K562 (cell line): ENCODE data around the gene GPD2. TPM values are rescaled to one million over a fixed set of nuclear protein-coding genes. Genes with fewer than 3 reads are reported as not detected.
A peak's percentile ranks its signal among the peaks of the same experiment; 100 is the strongest.

ENCODE experiments used
- CCNT2 ChIP-seq: IDR thresholded peaks from 2 replicates; pipeline ENCODE4 v1.6.1; 2011; ENCODE audit warnings: borderline replicate concordance, low read depth, mild to moderate bottlenecking, moderate library complexity, mixed read lengths, low read length; ENCODE audit not compliant: insufficient read length; ENCODE audit errors: extremely low read depth
- CHD2 ChIP-seq: IDR thresholded peaks from 2 replicates; pipeline ENCODE4 v1.6.1; 2011; ENCODE audit warnings: low read depth, low read length
- GABPB1 ChIP-seq: sonication (generic); formaldehyde crosslinking; IDR thresholded peaks from 2 replicates; pipeline ENCODE4 v1.8.0; 2022; ENCODE audit warnings: mild to moderate bottlenecking, missing genetic modification reagents
- GATA2 ChIP-seq: sonication (generic); formaldehyde crosslinking; IDR thresholded peaks from 2 replicates; pipeline ENCODE4 v1.4.0; 2020; ENCODE audit warnings: mild to moderate bottlenecking, missing genetic modification reagents
- HNRNPL ChIP-seq: fragments of 200-400 bp; formaldehyde crosslinking; IDR thresholded peaks from 2 replicates; pipeline ENCODE4 v1.6.1; 2017; ENCODE audit warnings: low read depth, mild to moderate bottlenecking, low read length
- HNRNPUL1 ChIP-seq: fragments of 200-400 bp; formaldehyde crosslinking; IDR thresholded peaks from 2 replicates; pipeline ENCODE4 v1.6.1; 2017; ENCODE audit warnings: low read length
- MYNN ChIP-seq, 2 experiments: sonication (generic); formaldehyde crosslinking in 1 of 2; IDR thresholded peaks; 2 replicates each; pipeline versions ENCODE4 v1.5.0 to v1.6.1; 2016 to 2020; ENCODE audit warnings: antibody characterized with exemption in 1 of 2, missing genetic modification reagents in 1 of 2
- NCOA6 ChIP-seq: fragments of 450-650 bp; IDR thresholded peaks from 2 replicates; pipeline ENCODE4 v1.6.1; 2017; ENCODE audit warnings: mild to moderate bottlenecking
- NFXL1 ChIP-seq: fragments of 450-650 bp; formaldehyde crosslinking; IDR thresholded peaks from 2 replicates; pipeline ENCODE4 v1.4.0; 2021; ENCODE audit warnings: mild to moderate bottlenecking
- NR0B1 ChIP-seq: fragments of 450-650 bp; IDR thresholded peaks from one replicate; pipeline ENCODE4 v1.6.1; 2018; ENCODE audit warnings: mild to moderate bottlenecking, moderate library complexity; ENCODE audit not compliant: partially characterized antibody
- SAP30 ChIP-seq: fragments of 200-600 bp; sonication (generic); IDR thresholded peaks from 2 replicates; pipeline ENCODE4 v1.6.1; 2012; ENCODE audit warnings: borderline replicate concordance, low read depth, mild to moderate bottlenecking, moderate library complexity, low read length, control low read depth, inconsistent platforms; ENCODE audit not compliant: insufficient read depth, poor library complexity, severe bottlenecking
- SETDB1 ChIP-seq: IDR thresholded peaks from one replicate; pipeline ENCODE4 v1.6.1; 2012; ENCODE audit warnings: low read length, control low read depth, inconsistent platforms
- SMARCE1 ChIP-seq: fragments of 450-650 bp; IDR thresholded peaks from 2 replicates; pipeline ENCODE4 v1.7.1; 2016; ENCODE audit warnings: mild to moderate bottlenecking
- TCF7 ChIP-seq: sonication (generic); IDR thresholded peaks from 2 replicates; pipeline ENCODE4 v1.6.1; 2016; ENCODE audit warnings: antibody characterized with exemption, borderline replicate concordance
- TCF7L2 ChIP-seq: fragments of 150-350 bp; IDR thresholded peaks from 2 replicates; pipeline ENCODE4 v1.6.1; 2016; ENCODE audit warnings: low read depth, mild to moderate bottlenecking, low read length, moderate library complexity
- TSHZ1 ChIP-seq: fragments of 250-450 bp; sonication (Bioruptor Pico); IDR thresholded peaks from 2 replicates; pipeline ENCODE4 v1.4.0; 2020; ENCODE audit warnings: mild to moderate bottlenecking, moderate library complexity
- ZBTB17 ChIP-seq: fragments of 450-650 bp; formaldehyde crosslinking; IDR thresholded peaks from 2 replicates; pipeline ENCODE4 v1.4.0; 2020; ENCODE audit warnings: mild to moderate bottlenecking
- ZKSCAN3 ChIP-seq: fragments of 250-450 bp; sonication (Bioruptor Pico); IDR thresholded peaks from 2 replicates; pipeline ENCODE4 v1.4.0; 2020
- ZNF232 ChIP-seq: sonication (generic); formaldehyde crosslinking; IDR thresholded peaks from 2 replicates; pipeline ENCODE4 v1.8.0; 2022; ENCODE audit warnings: mild to moderate bottlenecking, missing genetic modification reagents
- polyA plus RNA-seq, 8 experiments: library from polyadenylated mRNA; depleted of rRNA in 4 of 8; stranded (reverse) in 5 of 8; unstranded in 3 of 8; fragments of >200 nt; fragmentation: Nextera tagmentation in 2 of 8; fragmentation: Illumina TruSeq in 1 of 8; extraction: Ambion mirVana in 2 of 8; extraction: Trizol in 1 of 8; gene quantifications; 2 replicates each; pipeline versions ENCODE4 v1.2.1 to v1.2.3, GENCODE V29; 2011 to 2014; ENCODE audit warnings: inconsistent platforms in 1 of 8, missing spikeins in 1 of 8
- total RNA-seq, 7 experiments: library from RNA; depleted of rRNA in 6 of 7; stranded (reverse); fragments of >200 nt in 6 of 7; fragmentation: Illumina TruSeq in 2 of 7; extraction: Trizol in 2 of 7; gene quantifications; 2 replicates each; pipeline versions ENCODE4 v1.2.1 to v1.2.3, GENCODE V29; 2011 to 2021; ENCODE audit warnings: low replicate concordance in 1 of 7
- TF ChIP-seq, protein P1 (sequence below): sonication (generic); formaldehyde crosslinking; IDR thresholded peaks from 2 replicates; pipeline ENCODE4 v1.8.0; 2022; ENCODE audit warnings: mild to moderate bottlenecking, missing genetic modification reagents, borderline replicate concordance
- TF ChIP-seq, protein P2 (sequence below): sonication (generic); formaldehyde crosslinking; IDR thresholded peaks from 2 replicates; pipeline ENCODE4 v1.8.0; 2022; ENCODE audit warnings: mild to moderate bottlenecking, missing genetic modification reagents

Gene GPD2
- total and polyA plus RNA-seq, 9 of the 15 experiments (the other 6 are each of a cell fraction or from before 2014, with no cell fraction given): 5.2 to 39.2 (median 19.0) TPM

DNA sequence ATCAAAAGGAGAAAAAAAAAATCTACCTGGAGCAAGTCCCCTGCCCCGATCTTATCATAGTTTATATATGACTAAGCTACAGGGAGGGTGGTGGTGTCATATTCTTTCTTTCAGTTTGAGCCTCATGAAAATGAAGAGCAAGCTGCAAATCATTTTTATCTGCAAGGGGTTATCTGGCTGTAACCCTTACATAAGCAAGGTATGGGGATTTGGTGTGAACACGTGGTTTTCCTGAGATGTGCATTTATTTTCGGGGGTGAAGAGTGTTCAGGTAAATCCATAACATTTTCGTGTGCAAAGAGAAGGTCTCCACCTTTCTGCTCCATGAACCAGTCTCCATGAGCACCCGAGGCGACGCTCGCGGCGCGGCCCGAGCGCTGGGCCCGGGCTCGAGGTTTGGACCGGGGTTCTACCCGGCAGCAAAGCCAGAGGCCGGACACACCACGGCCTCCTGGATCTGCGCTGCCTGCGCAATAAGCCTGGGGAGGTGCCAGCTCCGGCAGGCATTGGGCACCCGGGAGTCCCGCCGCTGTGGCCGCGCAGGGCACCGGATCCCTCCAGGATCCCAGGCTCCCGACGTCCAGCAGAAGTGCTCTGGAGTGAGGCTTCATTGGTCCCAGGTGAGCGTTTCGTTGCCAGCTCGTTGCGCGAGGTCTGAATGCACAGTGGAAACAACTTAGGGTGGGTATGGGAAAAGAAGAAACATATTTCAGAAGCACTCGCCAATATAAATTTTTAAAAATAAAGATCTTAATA lies 36.1 kb upstream of the GPD2 start (continued):
- TF ChIP-seq TSHZ1 (CRISPR knock-in tag): no peak
- no peak for TF ChIP-seq ZNF232 (CRISPR knock-in tag)
- no peak for TF ChIP-seq ZBTB17
- TF ChIP-seq NFXL1: no peak
- TF ChIP-seq HNRNPUL1: no peak
- TF ChIP-seq CHD2: no peak
- TF ChIP-seq TCF7: no peak
- no peak for TF ChIP-seq HNRNPL
- TF ChIP-seq SMARCE1: peak; percentile 72; the same call in 1 of the 2 replicates
- no peak for TF ChIP-seq NR0B1
- peak; percentile 51; the same call in 1 of the 2 replicates for TF ChIP-seq GABPB1 (CRISPR knock-in tag)
- 0 out of 2 replicates have a peak, but pooled peaks have one; percentile 17 for TF ChIP-seq NCOA6
- 0 out of 2 replicates have a peak, but pooled peaks have one; percentile 37 for TF ChIP-seq MYNN (IDR thresholded peaks at IDR 0.05)
- no peak for TF ChIP-seq MYNN (CRISPR knock-in tag; IDR thresholded peaks at IDR 0.05)
- TF ChIP-seq, protein P1, sequence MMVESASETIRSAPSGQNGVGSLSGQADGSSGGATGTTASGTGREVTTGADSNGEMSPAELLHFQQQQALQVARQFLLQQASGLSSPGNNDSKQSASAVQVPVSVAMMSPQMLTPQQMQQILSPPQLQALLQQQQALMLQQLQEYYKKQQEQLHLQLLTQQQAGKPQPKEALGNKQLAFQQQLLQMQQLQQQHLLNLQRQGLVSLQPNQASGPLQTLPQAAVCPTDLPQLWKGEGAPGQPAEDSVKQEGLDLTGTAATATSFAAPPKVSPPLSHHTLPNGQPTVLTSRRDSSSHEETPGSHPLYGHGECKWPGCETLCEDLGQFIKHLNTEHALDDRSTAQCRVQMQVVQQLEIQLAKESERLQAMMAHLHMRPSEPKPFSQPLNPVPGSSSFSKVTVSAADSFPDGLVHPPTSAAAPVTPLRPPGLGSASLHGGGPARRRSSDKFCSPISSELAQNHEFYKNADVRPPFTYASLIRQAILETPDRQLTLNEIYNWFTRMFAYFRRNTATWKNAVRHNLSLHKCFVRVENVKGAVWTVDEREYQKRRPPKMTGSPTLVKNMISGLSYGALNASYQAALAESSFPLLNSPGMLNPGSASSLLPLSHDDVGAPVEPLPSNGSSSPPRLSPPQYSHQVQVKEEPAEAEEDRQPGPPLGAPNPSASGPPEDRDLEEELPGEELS (CRISPR knock-in tag): no peak
- TF ChIP-seq SAP30: peak; percentile 64
- no peak for TF ChIP-seq TCF7L2
- TF ChIP-seq, protein P2, sequence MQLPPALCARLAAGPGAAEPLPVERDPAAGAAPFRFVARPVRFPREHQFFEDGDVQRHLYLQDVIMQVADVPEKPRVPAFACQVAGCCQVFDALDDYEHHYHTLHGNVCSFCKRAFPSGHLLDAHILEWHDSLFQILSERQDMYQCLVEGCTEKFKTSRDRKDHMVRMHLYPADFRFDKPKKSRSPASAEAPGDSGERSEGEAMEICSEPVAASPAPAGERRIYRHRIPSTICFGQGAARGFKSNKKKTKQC (CRISPR knock-in tag): peak; percentile 50; the same call in 1 of the 2 replicates
- no peak for TF ChIP-seq SETDB1
- peak; percentile 28 for TF ChIP-seq CCNT2
- TF ChIP-seq GATA2 (CRISPR knock-in tag): 0 out of 2 replicates have a peak, but pooled peaks have one; percentile 22
- no peak for TF ChIP-seq ZKSCAN3 (CRISPR knock-in tag)
